Measurements from ENCODE around the gene SAPCD1. TPM values are rescaled to one million over a fixed set of nuclear protein-coding genes. Genes with fewer than 3 reads are reported as not detected.

Gene SAPCD1
- total RNA-seq, 2 experiments from 2014 or later = 11.3 to 13.2 TPM

DNA sequence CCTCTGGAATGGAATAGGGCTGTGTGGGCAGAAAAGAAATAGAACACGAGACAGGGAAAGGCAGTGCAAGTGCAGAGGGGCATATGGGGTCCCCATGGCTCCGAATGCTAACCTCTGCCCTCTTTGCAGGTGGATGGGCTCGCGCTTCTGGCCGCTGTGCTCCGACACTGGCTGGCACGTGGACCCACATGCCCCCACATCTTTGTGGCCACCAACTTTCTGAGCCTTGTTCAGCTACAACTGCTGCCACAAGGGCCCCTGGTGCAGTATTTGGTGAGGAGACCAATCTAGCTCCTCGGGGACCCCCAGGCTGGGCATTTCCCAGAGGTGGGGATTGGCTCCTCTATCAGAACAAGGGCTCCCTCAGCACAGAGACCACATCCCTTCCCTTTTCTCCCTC is 1.1 kb upstream of the SAPCD1 start:
- POLR2A ChIA-PET = no interaction called here
- Mint-ChIP-seq H3K4me1 (ENCODE audit: low read depth) (no peaks in the 10 kb centered on the region), H3K36me3 (peaks cover 54% of the 10 kb centered on the region), H3K9me3 (no peaks in the 10 kb centered on the region), H3K4me3 (no peak overlapping the region), H3K27me3 (no peaks in the 10 kb centered on the region), H3K27ac (no peak overlapping the region)
- CTCF ChIA-PET = interaction anchor here (1.2 kb wide), 1 partner anchor 8 kb away, joined by 4 read pairs; no protein-coding TSS in a partner anchor
- DNase-seq = no peak
- intact Hi-C loops (cut with micrococcal nuclease) = no loop called here

- H3K27ac Mint-ChIP-seq = no peak overlapping the region
- ChIA-PET POLR2A (no interaction called here), CTCF (interaction anchor here (0.6 kb wide), 1 partner anchor 25 kb away, joined by 3 read pairs; no protein-coding TSS in a partner anchor)
- DNase-seq = no peak
- H3K4me3 Mint-ChIP-seq = no peak overlapping the region
- H3K9me3 Mint-ChIP-seq = no peaks in the 10 kb centered on the region
- no peaks in the 10 kb centered on the region for H3K4me1 Mint-ChIP-seq (ENCODE audit: low read depth)
- intact Hi-C loops (cut with micrococcal nuclease) = no loop called here
- H3K36me3 Mint-ChIP-seq = peaks cover 51% of the 10 kb centered on the region
- H3K27me3 Mint-ChIP-seq = no peaks in the 10 kb centered on the region
Measured at GRCh38 chr6:31762878-31763618, 592 bp downstream of the SAPCD1 start.

DNA sequence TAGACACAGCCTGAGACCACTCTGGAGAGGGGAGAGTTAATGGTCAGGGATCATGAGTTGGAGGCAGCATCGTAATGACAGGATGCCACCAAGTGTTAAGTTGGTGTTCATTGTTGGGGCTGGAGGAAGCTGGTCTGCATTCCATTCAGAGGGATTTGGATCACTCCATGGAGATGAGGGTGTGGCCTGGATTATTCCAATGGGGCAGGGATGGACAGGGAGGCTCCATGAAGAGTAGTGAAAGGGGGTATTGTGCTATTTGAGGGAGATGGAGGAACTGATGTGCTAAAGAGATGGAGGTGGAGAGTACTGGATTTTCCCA is 1.1 kb downstream of the SAPCD1 start:
- H3K27me3 Mint-ChIP-seq = no peaks in the 10 kb centered on the region
- DNase-seq = no peak
- no peaks in the 10 kb centered on the region for H3K9me3 Mint-ChIP-seq
- no peaks in the 10 kb centered on the region for H3K4me1 Mint-ChIP-seq (ENCODE audit: low read depth)
- POLR2A ChIA-PET = no interaction called here
- H3K36me3 Mint-ChIP-seq = peaks cover 47% of the 10 kb centered on the region
- no peak overlapping the region for H3K4me3 Mint-ChIP-seq
- intact Hi-C loops (cut with micrococcal nuclease) = no loop called here
- H3K27ac Mint-ChIP-seq = no peak overlapping the region
- CTCF ChIA-PET = no interaction called here

- no peak overlapping the region for H3K27ac Mint-ChIP-seq
- DNase-seq = no peak
- intact Hi-C loops (cut with micrococcal nuclease) = no loop called here
- H3K4me1 Mint-ChIP-seq (ENCODE audit: low read depth) = no peaks in the 10 kb centered on the region
- POLR2A ChIA-PET = no interaction called here
- no peaks in the 10 kb centered on the region for H3K9me3 Mint-ChIP-seq
- H3K4me3 Mint-ChIP-seq = no peak overlapping the region
- CTCF ChIA-PET = interaction anchor here (1.2 kb wide), 1 partner anchor 28 kb away, joined by 3 read pairs; no protein-coding TSS in a partner anchor
- H3K27me3 Mint-ChIP-seq = no peaks in the 10 kb centered on the region
- peaks cover 41% of the 10 kb centered on the region for H3K36me3 Mint-ChIP-seq
Measured at GRCh38 chr6:31764198-31764597, 1.7 kb downstream of the SAPCD1 start.

DNA sequence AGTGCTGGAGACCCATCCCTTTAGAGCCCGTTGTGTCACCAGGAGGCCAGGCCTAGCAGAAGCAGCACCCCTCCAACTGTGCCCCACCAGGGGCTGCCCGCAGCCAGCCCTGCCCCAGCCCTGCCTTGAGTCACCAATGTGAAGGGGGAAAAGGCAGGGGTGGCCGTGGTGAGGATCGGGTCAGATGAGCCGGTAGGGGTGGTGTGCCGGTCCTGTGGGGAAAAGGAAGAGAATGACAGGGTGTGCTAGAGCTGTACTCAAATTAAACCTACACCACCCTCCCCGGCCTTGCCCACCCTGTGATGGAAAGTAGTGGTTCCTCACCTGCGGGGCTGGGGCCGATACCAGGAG is 3.1 kb downstream of the SAPCD1 start:
- ChIA-PET CTCF (no interaction called here), POLR2A (no interaction called here)
- Mint-ChIP-seq H3K27me3 (no peaks in the 10 kb centered on the region), H3K9me3 (no peaks in the 10 kb centered on the region), H3K4me3 (no peak overlapping the region), H3K4me1 (ENCODE audit: low read depth) (peaks cover 4% of the 10 kb centered on the region), H3K27ac (no peak overlapping the region), H3K36me3 (peaks cover 28% of the 10 kb centered on the region)
- no peak for DNase-seq
- intact Hi-C loops (cut with micrococcal nuclease) = no loop called here

GRCh38 chr6:31765910-31766794 is 3.7 kb downstream of the SAPCD1 start:
- Mint-ChIP-seq H3K9me3 (no peaks in the 10 kb centered on the region), H3K27ac (no peak overlapping the region), H3K4me3 (no peak overlapping the region), H3K36me3 (peaks cover 22% of the 10 kb centered on the region), H3K27me3 (no peaks in the 10 kb centered on the region), H3K4me1 (ENCODE audit: low read depth) (peaks cover 5% of the 10 kb centered on the region)
- intact Hi-C loops (cut with micrococcal nuclease) = no loop called here
- DNase-seq = no peak
- POLR2A ChIA-PET = no interaction called here
- CTCF ChIA-PET = no interaction called here

- Mint-ChIP-seq H3K4me3 (no peak overlapping the region), H3K9me3 (no peaks in the 10 kb centered on the region), H3K27me3 (no peaks in the 10 kb centered on the region), H3K36me3 (peaks cover 13% of the 10 kb centered on the region), H3K27ac (no peak overlapping the region), H3K4me1 (ENCODE audit: low read depth) (peaks cover 13% of the 10 kb centered on the region)
- no peak for DNase-seq
- intact Hi-C loops (cut with micrococcal nuclease) = no loop called here
- POLR2A ChIA-PET = no interaction called here
- CTCF ChIA-PET = no interaction called here
Measured at GRCh38 chr6:31767096-31767645, 4.7 kb downstream of the SAPCD1 start.

GRCh38 chr6:31768363-31769257 is 6.2 kb downstream of the SAPCD1 start:
- no peak for DNase-seq
- intact Hi-C loops (cut with micrococcal nuclease) = loop anchor here (1.0 to 2.0 kb wide), 2 partner anchors 30 to 39 kb away; partner anchors contain the start of gene DDAH2
- Mint-ChIP-seq H3K36me3 (peaks cover 2% of the 10 kb centered on the region), H3K27ac (no peak overlapping the region), H3K27me3 (no peaks in the 10 kb centered on the region), H3K4me3 (no peak overlapping the region), H3K4me1 (ENCODE audit: low read depth) (peaks cover 21% of the 10 kb centered on the region), H3K9me3 (no peaks in the 10 kb centered on the region)
- ChIA-PET POLR2A (no interaction called here), CTCF (interaction anchor here (0.6 to 4.9 kb wide), 23 partner anchors 8 to 156 kb away, joined by 3 to 67 read pairs (median 6); partner anchors contain the start of genes CLIC1, DDAH2, GPANK1 and LSM2)

DNA sequence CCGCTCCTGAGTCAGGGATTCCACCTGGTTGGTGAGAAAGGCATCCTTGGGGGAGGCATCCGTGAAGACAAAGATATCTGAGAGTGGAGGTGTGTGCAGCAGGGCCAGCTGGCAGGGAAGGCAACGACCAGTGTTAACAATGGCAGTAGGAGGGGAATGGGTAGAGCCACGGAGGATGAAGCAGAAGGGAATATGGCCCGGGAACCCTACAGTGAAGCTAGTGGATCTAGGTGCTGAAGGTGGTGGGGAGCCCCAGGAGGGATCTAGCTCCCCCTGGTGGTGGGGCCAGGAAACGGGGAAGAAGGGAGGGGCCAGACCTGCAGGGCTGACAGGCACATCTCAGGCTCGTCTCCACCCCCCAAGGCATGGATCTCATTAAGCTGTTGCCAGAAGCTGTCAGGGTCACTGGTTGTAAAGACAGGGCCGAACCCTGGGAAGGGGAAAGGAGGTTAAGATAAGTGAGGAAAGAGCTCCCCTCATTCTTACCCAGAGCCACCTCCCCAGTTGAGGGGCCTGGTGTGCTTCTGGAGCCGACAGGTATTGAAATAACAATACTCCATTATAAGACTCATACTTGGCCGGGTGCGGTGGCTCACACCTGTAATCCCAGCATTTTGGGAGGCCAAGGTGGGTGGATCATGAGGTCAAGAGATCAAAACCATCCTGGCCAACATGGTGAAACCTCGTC is 7.4 kb downstream of the SAPCD1 start:
- H3K27me3 Mint-ChIP-seq = no peaks in the 10 kb centered on the region
- intact Hi-C loops (cut with micrococcal nuclease) = loop anchor here (1.0 to 2.0 kb wide), 2 partner anchors 31 to 41 kb away; partner anchors contain the start of gene DDAH2
- H3K36me3 Mint-ChIP-seq = no peaks in the 10 kb centered on the region
- H3K27ac Mint-ChIP-seq = peak overlapping the region; percentile 25
- peaks cover 21% of the 10 kb centered on the region for H3K4me1 Mint-ChIP-seq (ENCODE audit: low read depth)
- H3K4me3 Mint-ChIP-seq = no peak overlapping the region
- ChIA-PET POLR2A (interaction anchor here (0.5 to 1.0 kb wide), 6 partner anchors 15 to 211 kb away, joined by 3 read pairs; partner anchors contain the start of gene LY6G5C), CTCF (interaction anchor here (0.6 to 4.9 kb wide), 42 partner anchors 8 to 171 kb away, joined by 3 to 67 read pairs (median 5); partner anchors contain the start of genes ABHD16A, CLIC1, DDAH2 and GPANK1)
- DNase-seq = peak; percentile 90
- no peaks in the 10 kb centered on the region for H3K9me3 Mint-ChIP-seq

GRCh38 chr6:31770860-31771259 is 8.4 kb downstream of the SAPCD1 start:
- H3K36me3 Mint-ChIP-seq = no peaks in the 10 kb centered on the region
- no peak overlapping the region for H3K4me3 Mint-ChIP-seq
- no peak for DNase-seq
- ChIA-PET CTCF (interaction anchor here (0.7 to 4.9 kb wide), 11 partner anchors 10 to 182 kb away, joined by 3 to 67 read pairs (median 13); partner anchors contain the start of genes CLIC1, DDAH2, LY6G5C and MSH5), POLR2A (interaction anchor here (1.4 kb wide), 1 partner anchor 36 kb away, joined by 3 read pairs; the partner anchor contains the start of gene LSM2)
- peaks cover 28% of the 10 kb centered on the region for H3K4me1 Mint-ChIP-seq (ENCODE audit: low read depth)
- peak overlapping the region; percentile 50 for H3K27ac Mint-ChIP-seq
- H3K27me3 Mint-ChIP-seq = no peaks in the 10 kb centered on the region
- no peaks in the 10 kb centered on the region for H3K9me3 Mint-ChIP-seq
- intact Hi-C loops (cut with micrococcal nuclease) = no loop called here

DNA sequence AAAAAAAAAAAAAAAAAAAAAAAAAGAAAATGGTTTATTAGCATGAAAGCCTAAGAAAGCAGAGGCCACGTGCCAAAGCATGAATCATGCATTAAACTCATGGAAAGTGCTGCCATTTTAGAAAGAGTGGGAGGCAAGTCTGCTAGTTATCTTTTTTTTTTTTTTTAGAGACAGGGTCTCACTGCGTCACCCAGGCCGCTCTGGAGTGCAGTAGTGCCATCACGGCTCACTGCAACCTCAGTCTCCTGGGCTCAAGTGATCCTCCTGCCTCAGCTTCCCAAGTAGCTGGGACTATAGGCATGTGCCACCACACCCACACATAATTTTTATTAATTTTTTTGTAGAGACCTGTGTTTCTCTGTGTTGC is 9.5 kb downstream of the SAPCD1 start:
- intact Hi-C loops (cut with micrococcal nuclease) = no loop called here
- no peaks in the 10 kb centered on the region for H3K27me3 Mint-ChIP-seq
- no peaks in the 10 kb centered on the region for H3K9me3 Mint-ChIP-seq
- DNase-seq = peak; percentile 32
- peaks cover 39% of the 10 kb centered on the region for H3K4me1 Mint-ChIP-seq (ENCODE audit: low read depth)
- POLR2A ChIA-PET = interaction anchor here (0.6 to 1.4 kb wide), 2 partner anchors 24 to 35 kb away, joined by 3 to 4 read pairs; partner anchors contain the start of genes LSM2 and VARS1
- CTCF ChIA-PET = interaction anchor here (0.9 to 4.9 kb wide), 3 partner anchors 23 to 34 kb away, joined by 4 to 67 read pairs (median 6); partner anchors contain the start of genes CLIC1, MSH5 and VARS1
- no peak overlapping the region for H3K27ac Mint-ChIP-seq
- H3K4me3 Mint-ChIP-seq = no peak overlapping the region
- peaks cover under 1% of the 10 kb centered on the region for H3K36me3 Mint-ChIP-seq
